IMR-90 (cell line): ENCODE results near the gene ZCCHC7. TPM values are rescaled to one million over a fixed set of nuclear protein-coding genes. Genes with fewer than 3 reads are reported as not detected.

Source experiments
- ATAC-seq: fragments of 200-7000 bp; cut with Tn5 transposase; 2 replicates; pipeline ENCODE4 v1.9.1; 2020; ENCODE audit warnings: low read depth, mild to moderate bottlenecking, moderate library complexity
- BruUV-seq: library from RNA; stranded (reverse); fragments of 400-500 nt; replicated peaks from 2 replicates; lab custom pipeline; 2021; lab: Mats Ljungman, UMichigan
- CTCF ChIA-PET: fragments of 300-600 bp; formaldehyde crosslinking; extraction: SDS; loops from one replicate; lab custom pipeline; 2021; ENCODE audit warnings: antibody characterized with exemption; lab: Yijun Ruan, JAX
- POLR2A ChIA-PET: fragments of 300-600 bp; sonication (Branson Sonifier 250); formaldehyde crosslinking; loops from one replicate; lab custom pipeline; 2022; ENCODE audit warnings: antibody characterized with exemption; ENCODE audit not compliant: unreplicated experiment; lab: Charles Lee
- DNase-seq: peaks from one replicate; pipeline ENCODE4 v3.0.0; 2013
- H2AFZ ChIP-seq: replicated peaks from 2 replicates; pipeline ENCODE3; 2013; ENCODE audit warnings: low read length, mild to moderate bottlenecking; ENCODE audit not compliant: poor library complexity
- H2AK5ac ChIP-seq: 2 replicates; pipeline ENCODE4 v1.6.1; 2013; ENCODE audit warnings: low read depth, low read length, inconsistent platforms
- H2AK9ac ChIP-seq: replicated peaks from 2 replicates; pipeline ENCODE3; 2013; ENCODE audit warnings: mild to moderate bottlenecking, low read depth, low read length, moderate library complexity; ENCODE audit not compliant: poor library complexity
- H2BK120ac ChIP-seq: 2 replicates; pipeline ENCODE4 v1.6.1; 2013; ENCODE audit warnings: low read depth, low read length, inconsistent platforms
- H2BK15ac ChIP-seq: 3 replicates; pipeline ENCODE4 v1.6.1; 2013; ENCODE audit warnings: low read depth, low read length, inconsistent platforms
- H2BK20ac ChIP-seq: 2 replicates; pipeline ENCODE4 v1.6.1; 2013; ENCODE audit warnings: low read depth, mild to moderate bottlenecking, inconsistent platforms, low read length, moderate library complexity
- H2BK5ac ChIP-seq: 2 replicates; pipeline ENCODE4 v1.6.1; 2013; ENCODE audit warnings: mild to moderate bottlenecking, low read depth, low read length, inconsistent platforms; ENCODE audit not compliant: poor library complexity, severe bottlenecking
- H3K14ac ChIP-seq: replicated peaks from 2 replicates; pipeline ENCODE4 v1.6.1; 2013; ENCODE audit warnings: low read depth, low read length, inconsistent platforms
- H3K18ac ChIP-seq: 2 replicates; pipeline ENCODE4 v1.6.1; 2013; ENCODE audit warnings: low read depth, low read length, control low read depth
- H3K23ac ChIP-seq: 2 replicates; pipeline ENCODE4 v1.6.1; 2013; ENCODE audit warnings: low read depth, low read length, inconsistent platforms
- H3K27ac ChIP-seq: 2 replicates; pipeline ENCODE4 v1.5.1; 2013; ENCODE audit warnings: mild to moderate bottlenecking, control low read depth, low read length; ENCODE audit not compliant: insufficient read depth
- H3K27me3 ChIP-seq: 2 replicates; pipeline ENCODE4 v1.6.1; 2013; ENCODE audit warnings: low read length; ENCODE audit not compliant: control insufficient read depth, insufficient read depth
- H3K36me3 ChIP-seq: 2 replicates; pipeline ENCODE4 v1.6.1; 2013; ENCODE audit warnings: low read length, mixed read lengths; ENCODE audit not compliant: control insufficient read depth, insufficient read depth
- H3K4ac ChIP-seq: 2 replicates; pipeline ENCODE4 v1.6.1; 2013; ENCODE audit warnings: low read depth, low read length, inconsistent platforms
- H3K4me1 ChIP-seq: 2 replicates; pipeline ENCODE4 v1.6.1; 2013; ENCODE audit warnings: low read length, mixed read lengths; ENCODE audit not compliant: control insufficient read depth, insufficient read depth
- H3K4me2 ChIP-seq: 2 replicates; pipeline ENCODE4 v1.6.1; 2013; ENCODE audit warnings: low read depth, mild to moderate bottlenecking, control low read depth, low read length, moderate library complexity
- H3K4me3 ChIP-seq: 2 replicates; pipeline ENCODE4 v1.5.1; 2013; ENCODE audit warnings: low read depth, mild to moderate bottlenecking, control low read depth, low read length, moderate library complexity; ENCODE audit not compliant: insufficient read depth
- H3K56ac ChIP-seq: 2 replicates; pipeline ENCODE4 v1.6.1; 2013; ENCODE audit warnings: low read length, inconsistent platforms; ENCODE audit not compliant: insufficient read depth; ENCODE audit errors: extremely low read depth
- H3K79me1 ChIP-seq, 2 experiments: 2 replicates each; pipeline ENCODE4 v1.6.1; 2013; ENCODE audit warnings: low read length in 2 of 2, inconsistent platforms in 1 of 2, low read depth in 1 of 2
- H3K9ac ChIP-seq: 2 replicates; pipeline ENCODE4 v1.6.1; 2013; ENCODE audit warnings: low read depth, low read length, control low read depth
- H3K9me1 ChIP-seq: 2 replicates; pipeline ENCODE4 v1.6.1; 2013; ENCODE audit warnings: low read length, inconsistent platforms; ENCODE audit not compliant: insufficient read depth
- H3K9me3 ChIP-seq: 2 replicates; pipeline ENCODE4 v1.6.1; 2013; ENCODE audit warnings: low read length; ENCODE audit not compliant: control insufficient read depth, insufficient read depth
- H4K20me1 ChIP-seq: 2 replicates; pipeline ENCODE4 v1.6.1; 2013; ENCODE audit warnings: low read length, inconsistent platforms; ENCODE audit not compliant: insufficient read depth
- H4K5ac ChIP-seq: 2 replicates; pipeline ENCODE4 v1.6.1; 2013; ENCODE audit warnings: mild to moderate bottlenecking, low read depth, low read length, control low read depth
- H4K8ac ChIP-seq, 2 experiments: 2 replicates each; pipeline ENCODE4 v1.6.1; 2013; ENCODE audit warnings: low read depth in 2 of 2, low read length in 2 of 2, control low read depth in 1 of 2, inconsistent platforms in 1 of 2
- H4K91ac ChIP-seq: 2 replicates; pipeline ENCODE4 v1.6.1; 2013; ENCODE audit warnings: low read depth, low read length, inconsistent platforms; ENCODE audit not compliant: insufficient read depth
- BHLHE40 ChIP-seq: fragments of 150-350 bp; IDR thresholded peaks from 2 replicates; pipeline ENCODE4 v1.6.1; 2016; ENCODE audit warnings: mild to moderate bottlenecking, low read depth, low read length
- CEBPB ChIP-seq: IDR thresholded peaks from 2 replicates; pipeline ENCODE4 v1.6.1; 2012; ENCODE audit warnings: low read depth, low read length, improper control_type of control experiment
- CHD1 ChIP-seq: IDR thresholded peaks from 2 replicates; pipeline ENCODE4 v1.6.1; 2012; ENCODE audit warnings: low read depth, low read length, improper control_type of control experiment
- CTCF ChIP-seq: conservative IDR thresholded peaks from 2 replicates; pipeline ENCODE4 v1.5.1; 2012; ENCODE audit warnings: mild to moderate bottlenecking, low read depth, low read length, improper control_type of control experiment
- ELK1 ChIP-seq: fragments of 150-350 bp; IDR thresholded peaks from 2 replicates; pipeline ENCODE4 v1.6.1; 2016; ENCODE audit warnings: low read depth, mild to moderate bottlenecking, low read length, moderate library complexity, borderline replicate concordance
- FOS ChIP-seq: fragments of 150-350 bp; IDR thresholded peaks from 2 replicates; pipeline ENCODE4 v1.6.1; 2016; ENCODE audit warnings: low read depth, low read length
- MAFK ChIP-seq: IDR thresholded peaks from 2 replicates; pipeline ENCODE4 v1.6.1; 2012; ENCODE audit warnings: low read depth, low read length, improper control_type of control experiment
- MAZ ChIP-seq: IDR thresholded peaks from 2 replicates; pipeline ENCODE4 v1.6.1; 2012; ENCODE audit warnings: low read depth, mild to moderate bottlenecking, low read length, improper control_type of control experiment, moderate library complexity, borderline replicate concordance
- MXI1 ChIP-seq: IDR thresholded peaks from 2 replicates; pipeline ENCODE4 v1.6.1; 2012; ENCODE audit warnings: low read depth, mild to moderate bottlenecking, low read length, moderate library complexity, borderline replicate concordance
- NFE2L2 ChIP-seq: fragments of 150-350 bp; IDR thresholded peaks from 2 replicates; pipeline ENCODE4 v1.6.1; 2016; ENCODE audit warnings: low read depth, mild to moderate bottlenecking, low read length
- POLR2A ChIP-seq: IDR thresholded peaks from 2 replicates; pipeline ENCODE4 v1.6.1; 2012; ENCODE audit warnings: mild to moderate bottlenecking, low read depth, low read length
- RAD21 ChIP-seq: IDR thresholded peaks from 2 replicates; pipeline ENCODE4 v1.6.1; 2012; ENCODE audit warnings: low read length, improper control_type of control experiment
- RCOR1 ChIP-seq: IDR thresholded peaks from 2 replicates; pipeline ENCODE4 v1.6.1; 2012; ENCODE audit warnings: mild to moderate bottlenecking, low read length, improper control_type of control experiment; ENCODE audit not compliant: insufficient replicate concordance
- RFX5 ChIP-seq: IDR thresholded peaks from 2 replicates; pipeline ENCODE4 v1.8.0; 2012; ENCODE audit warnings: low read depth, mild to moderate bottlenecking, low read length, moderate library complexity
- SMC3 ChIP-seq: fragments of 150-350 bp; IDR thresholded peaks from 2 replicates; pipeline ENCODE4 v1.6.1; 2016; ENCODE audit warnings: low read depth, mild to moderate bottlenecking, antibody characterized with exemption, low read length, moderate library complexity
- USF2 ChIP-seq: fragments of 150-350 bp; IDR thresholded peaks from 2 replicates; pipeline ENCODE4 v1.6.1; 2017; ENCODE audit warnings: mild to moderate bottlenecking, antibody characterized with exemption, low read length, low read depth
- WGBS, 2 experiments: methylation state at CpG; one replicate each; pipeline versions ENCODE4 v1.1.5 to v1.1.7; 2013; ENCODE audit warnings: missing lambda C conversion rate in 2 of 2; ENCODE audit not compliant: insufficient read length in 1 of 2; ENCODE audit errors: extremely low coverage in 2 of 2; 5-methylcytosine and 5-hydroxymethylcytosine counted together
- dilution Hi-C: fragments of 300-500 bp; cut with HindIII; formaldehyde crosslinking; loops from one replicate; pipeline ENCODE4 v1.14.3; 2018; ENCODE audit warnings: low sequenced_read_pairs; ENCODE audit not compliant: unreplicated experiment
- in situ Hi-C: fragments of 300-500 bp; cut with MboI; formaldehyde crosslinking; loops from 3 replicates; pipeline ENCODE4 v1.14.3; 2019; ENCODE audit warnings: low sequenced_read_pairs, inconsistent platforms, mixed read lengths
- intact Hi-C: fragments of 100-400 bp; cut with micrococcal nuclease; formaldehyde crosslinking; loops from 2 replicates; pipeline ENCODE4 v1.10.0; 2022
- polyA plus RNA-seq, 3 experiments: library from polyadenylated mRNA; depleted of rRNA; stranded (reverse); fragments of >200 nt; gene quantifications; 2 replicates each; pipeline ENCODE4 v1.2.3, GENCODE V29; 2012; ENCODE audit warnings: low replicate concordance in 1 of 3
- total RNA-seq: library from RNA; depleted of rRNA; stranded (reverse); fragments of >200 nt; gene quantifications from 2 replicates; pipeline ENCODE4 v1.2.3, GENCODE V29; 2012

The ZCCHC7 gene
- total and polyA plus RNA-seq, 2 of the 4 experiments (the other 2 are of a cell fraction) = 13.6 to 28.7 TPM

GRCh38 chr9:37097294-37097693 lies 23.1 kb upstream of the ZCCHC7 start:
- Histone ChIP-seq H3K18ac (no peak overlapping the region), H4K20me1 (no peaks in the 10 kb centered on the region), H2BK15ac (no peak overlapping the region), H3K4me1 (no peaks in the 10 kb centered on the region), H2AK5ac (no peak overlapping the region), H2AFZ (no peak overlapping the region), H3K27ac (no peak overlapping the region), H2BK120ac (no peak overlapping the region), H4K5ac (no peak overlapping the region), H3K4me3 (no peak overlapping the region), H3K9ac (no peak overlapping the region), H4K91ac (no peak overlapping the region), H3K56ac (no peak overlapping the region), H3K23ac (no peak overlapping the region), H3K36me3 (no peaks in the 10 kb centered on the region), H3K27me3 (no peaks in the 10 kb centered on the region), H4K8ac (no peak overlapping the region), H3K9me3 (no peaks in the 10 kb centered on the region), H3K4ac (no peak overlapping the region), H2BK5ac (no peak overlapping the region), H3K14ac (no peak overlapping the region), H2AK9ac (no peak overlapping the region), H3K4me2 (no peak overlapping the region), H2BK20ac (no peak overlapping the region), H3K79me1 (no peaks in the 10 kb centered on the region), H3K9me1 (no peaks in the 10 kb centered on the region)
- in situ Hi-C loops = no loop called here
- dilution Hi-C loops = no loop called here
- intact Hi-C loops = no loop called here
- ATAC-seq (no peak), DNase-seq (no peak)
- ChIA-PET CTCF (no interaction called here), POLR2A (no interaction called here)
- WGBS, 2 experiments = no CpG with 5 or more reads among the region's 1 CpG
- no peak for TF ChIP-seq RFX5
- no peak for TF ChIP-seq MAZ
- TF ChIP-seq USF2 = no peak
- TF ChIP-seq ELK1 = no peak
- no peak for TF ChIP-seq NFE2L2
- no peak for TF ChIP-seq RCOR1
- no peak for TF ChIP-seq MXI1
- no peak for TF ChIP-seq RAD21
- TF ChIP-seq CHD1 = no peak
- TF ChIP-seq CTCF = no peak
- no peak for TF ChIP-seq FOS
- no peak for TF ChIP-seq CEBPB
- TF ChIP-seq BHLHE40 = no peak
- TF ChIP-seq SMC3 = no peak
- TF ChIP-seq POLR2A = no peak
- no peak for TF ChIP-seq MAFK
- no TSS peak for BruUV-seq
